ENCODE data around the gene TCAP.

The TCAP gene

GRCh38 chr17:39651923-39652586 lies 13.1 kb upstream of the TCAP start:
- DNase-seq = no peak

- DNase-seq = no peak
Observed at GRCh38 chr17:39652587-39653315, 12.4 kb upstream of the TCAP start.

- no peak for DNase-seq
Observed at GRCh38 chr17:39653316-39653661, 11.9 kb upstream of the TCAP start.

- DNase-seq = no peak
Observed at GRCh38 chr17:39653662-39654331, 11.4 kb upstream of the TCAP start.

- no peak for DNase-seq
Observed at GRCh38 chr17:39655105-39655504, 10.0 kb upstream of the TCAP start.

- no peak for DNase-seq
Observed at GRCh38 chr17:39658346-39658745, 6.8 kb upstream of the TCAP start.

- DNase-seq = no peak
Observed at GRCh38 chr17:39658760-39659159, 6.4 kb upstream of the TCAP start.

- no peak for DNase-seq
Observed at GRCh38 chr17:39659279-39660010, 5.7 kb upstream of the TCAP start.

GRCh38 chr17:39660011-39660360 lies 5.2 kb upstream of the TCAP start:
- DNase-seq = no peak

- no peak for DNase-seq
Observed at GRCh38 chr17:39660397-39661385, 4.5 kb upstream of the TCAP start.

- DNase-seq = no peak
Observed at GRCh38 chr17:39661744-39662541, 3.2 kb upstream of the TCAP start.

- DNase-seq = no peak
Observed at GRCh38 chr17:39662551-39663339, 2.4 kb upstream of the TCAP start.

GRCh38 chr17:39663340-39663687 lies 1.8 kb upstream of the TCAP start:
- no peak for DNase-seq

GRCh38 chr17:39663688-39664580 lies 1.2 kb upstream of the TCAP start:
- peak; percentile 64 for DNase-seq

- no peak for DNase-seq
Observed at GRCh38 chr17:39665642-39666224, 584 bp downstream of the TCAP start.

- DNase-seq = no peak
Observed at GRCh38 chr17:39666231-39666600, 1.1 kb downstream of the TCAP start.

GRCh38 chr17:39666601-39667261 lies 1.6 kb downstream of the TCAP start:
- DNase-seq = no peak

GRCh38 chr17:39667262-39667944 lies 2.3 kb downstream of the TCAP start:
- no peak for DNase-seq

Measured in NCI-H226 (cell line).